Trophoblast cell (in vitro differentiated cells and primary cell): ENCODE measurements around the gene GJC3.
"Not testable (repeated sequence)": the region's sequence is repeated elsewhere in the genome, so short reads cannot be mapped to it uniquely, and the experiment has no call there.

Experiments
- DNase-seq, 2 donors: peaks; one replicate each; pipeline ENCODE4 v3.0.0-alpha.2; 2016
- H2AFZ ChIP-seq: 2 replicates; pipeline ENCODE4 v1.6.1; 2013; ENCODE audit warnings: low read length, moderate library complexity, mild to moderate bottlenecking; ENCODE audit not compliant: insufficient read depth, poor library complexity
- H2AK5ac ChIP-seq: 2 replicates; pipeline ENCODE4 v1.6.1; 2013; ENCODE audit warnings: mild to moderate bottlenecking, low read length
- H2BK120ac ChIP-seq: 2 replicates; pipeline ENCODE4 v1.6.1; 2013; ENCODE audit warnings: low read length, mild to moderate bottlenecking, moderate library complexity; ENCODE audit not compliant: insufficient read depth, poor library complexity
- H2BK12ac ChIP-seq: 2 replicates; pipeline ENCODE4 v1.6.1; 2013; ENCODE audit warnings: mild to moderate bottlenecking, low read length, moderate library complexity
- H2BK5ac ChIP-seq: 2 replicates; pipeline ENCODE4 v1.6.1; 2013; ENCODE audit warnings: low read length, low read depth, moderate library complexity, mild to moderate bottlenecking; ENCODE audit not compliant: poor library complexity
- H3K14ac ChIP-seq: 2 replicates; pipeline ENCODE4 v1.6.1; 2013; ENCODE audit warnings: mild to moderate bottlenecking, low read length
- H3K18ac ChIP-seq: 2 replicates; pipeline ENCODE4 v1.6.1; 2013; ENCODE audit warnings: mild to moderate bottlenecking, low read length
- H3K23ac ChIP-seq: 2 replicates; pipeline ENCODE4 v1.6.1; 2013; ENCODE audit warnings: low read length
- H3K27ac ChIP-seq: 2 replicates; pipeline ENCODE4 v1.5.1; 2013; ENCODE audit warnings: low read depth, mild to moderate bottlenecking, inconsistent platforms, low read length, moderate library complexity
- H3K27me3 ChIP-seq: 2 replicates; pipeline ENCODE4 v1.6.1; 2013; ENCODE audit warnings: inconsistent platforms, mild to moderate bottlenecking, low read length, moderate library complexity; ENCODE audit not compliant: insufficient read depth
- H3K36me3 ChIP-seq, 2 experiments: 1 replicate in 1 of 2; 2 replicates in 1 of 2; pipeline ENCODE4 v1.6.1; 2013; ENCODE audit warnings: low read length in 2 of 2, mild to moderate bottlenecking in 2 of 2, moderate library complexity in 1 of 2; ENCODE audit not compliant: insufficient read depth in 2 of 2, control insufficient read depth in 1 of 2
- H3K4ac ChIP-seq: 2 replicates; pipeline ENCODE4 v1.6.1; 2013; ENCODE audit warnings: low read depth, mild to moderate bottlenecking, low read length, moderate library complexity
- H3K4me1 ChIP-seq, 2 experiments: 1 replicate in 1 of 2; 2 replicates in 1 of 2; pipeline ENCODE4 v1.6.1; 2013; ENCODE audit warnings: low read length in 2 of 2, mild to moderate bottlenecking in 2 of 2, moderate library complexity in 1 of 2; ENCODE audit not compliant: insufficient read depth in 2 of 2, control insufficient read depth in 1 of 2
- H3K4me2 ChIP-seq: 2 replicates; pipeline ENCODE4 v1.6.1; 2013; ENCODE audit warnings: inconsistent platforms, mild to moderate bottlenecking, low read length, moderate library complexity
- H3K4me3 ChIP-seq: 2 replicates; pipeline ENCODE4 v1.5.1; 2013; ENCODE audit warnings: mild to moderate bottlenecking, low read depth, low read length, inconsistent platforms
- H3K79me1 ChIP-seq: one replicate; pipeline ENCODE4 v1.6.1; 2013; ENCODE audit warnings: low read length
- H3K79me2 ChIP-seq: 2 replicates; pipeline ENCODE4 v1.6.1; 2013; ENCODE audit warnings: low read length, mild to moderate bottlenecking; ENCODE audit not compliant: control insufficient read depth, insufficient read depth, poor library complexity
- H3K9ac ChIP-seq: 2 replicates; pipeline ENCODE4 v1.6.1; 2013; ENCODE audit warnings: mild to moderate bottlenecking, low read length
- H3K9me3 ChIP-seq: 2 replicates; pipeline ENCODE4 v1.6.1; 2013; ENCODE audit warnings: low read depth, mild to moderate bottlenecking, control low read depth, inconsistent platforms, low read length; ENCODE audit not compliant: insufficient read depth
- H4K12ac ChIP-seq: 2 replicates; pipeline ENCODE4 v1.6.1; 2013; ENCODE audit warnings: low read depth, mild to moderate bottlenecking, low read length, moderate library complexity
- H4K8ac ChIP-seq: 2 replicates; pipeline ENCODE4 v1.6.1; 2013; ENCODE audit warnings: low read depth, mild to moderate bottlenecking, low read length, moderate library complexity
- H4K91ac ChIP-seq: one replicate; pipeline ENCODE4 v1.6.1; 2013; ENCODE audit warnings: low read depth, mild to moderate bottlenecking, low read length, moderate library complexity
- WGBS: extraction: QIAGEN DNeasy Blood & Tissue Kit; methylation state at CpG from one replicate; pipeline ENCODE4 v1.1.7; 2013; ENCODE audit warnings: missing lambda C conversion rate; ENCODE audit not compliant: insufficient read length, insufficient coverage; ENCODE audit errors: extremely low coverage; 5-methylcytosine and 5-hydroxymethylcytosine counted together

The GJC3 gene

DNA sequence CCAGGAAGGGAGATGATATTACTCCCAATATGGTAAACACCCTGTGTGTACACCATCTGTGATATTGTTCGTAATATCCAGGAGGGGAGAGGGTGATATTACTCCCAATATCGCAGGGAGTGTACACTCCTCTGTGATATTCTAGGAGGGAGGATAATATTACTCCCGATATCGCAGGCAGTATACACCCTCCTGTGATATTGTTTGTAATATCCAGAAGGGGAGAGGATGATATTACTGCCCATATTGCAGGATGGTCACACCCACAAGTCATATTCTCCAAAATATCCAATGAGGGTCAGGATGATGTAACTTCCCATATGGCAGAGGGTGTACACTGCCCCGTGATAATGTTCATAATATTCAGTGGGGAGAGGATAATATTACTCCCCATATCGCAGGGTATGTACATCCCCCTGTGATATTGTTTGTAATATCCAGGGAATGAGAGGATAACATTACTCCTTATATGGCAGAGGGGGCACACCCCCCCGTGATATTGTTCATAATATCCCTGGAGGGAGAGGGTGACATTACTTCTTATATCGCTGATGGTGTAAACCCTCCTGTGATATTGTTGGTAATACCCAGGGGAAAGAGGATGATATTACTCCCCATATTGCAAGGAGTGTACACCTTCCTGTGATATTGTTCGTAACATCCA lies 29.3 kb upstream of the GJC3 start:
- Histone ChIP-seq H3K14ac (no peak overlapping the region), H3K4me2 (no peak overlapping the region), H3K9me3 (no peaks in the 10 kb centered on the region), H2AFZ (no peak overlapping the region), H3K4me3 (no peak overlapping the region), H4K8ac (no peak overlapping the region), H3K18ac (no peak overlapping the region), H3K79me1 (no peaks in the 10 kb centered on the region), H4K91ac (no peak overlapping the region), H3K36me3 (no peaks in the 10 kb centered on the region), H2BK5ac (no peak overlapping the region), H3K4me1 (no peaks in the 10 kb centered on the region), H3K4ac (no peak overlapping the region), H3K27ac (no peak overlapping the region), H3K79me2 (no peaks in the 10 kb centered on the region), H3K9ac (no peak overlapping the region), H2AK5ac (no peak overlapping the region), H2BK12ac (no peak overlapping the region), H2BK120ac (no peak overlapping the region), H3K23ac (no peak overlapping the region), H4K12ac (no peak overlapping the region), H3K27me3 (no peaks in the 10 kb centered on the region)
- no CpG with 5 or more reads among the region's 9 CpGs for WGBS
- DNase-seq: no peak

DNA sequence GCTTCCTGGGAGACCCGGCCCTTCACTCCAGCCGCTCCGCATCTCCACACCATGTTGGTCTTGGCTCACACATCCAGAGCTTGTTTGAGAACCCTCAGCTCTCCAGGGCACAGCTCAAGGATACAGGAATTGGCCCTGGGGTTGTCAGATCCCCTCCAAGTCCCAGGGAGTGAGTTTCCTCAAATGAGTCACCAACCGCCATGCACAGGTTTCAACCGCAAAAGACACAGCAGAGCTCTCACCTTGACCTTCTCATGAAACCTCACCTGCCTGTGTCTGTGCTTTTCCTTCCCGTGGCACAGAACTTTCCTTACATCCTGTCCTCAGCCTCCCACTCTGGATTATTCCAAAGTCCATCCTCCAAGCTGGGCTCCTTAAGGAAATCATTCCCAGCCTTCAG lies 25.8 kb upstream of the GJC3 start:
- Histone ChIP-seq H3K9me3 (peaks cover 7% of the 10 kb centered on the region), H3K36me3 (no peaks in the 10 kb centered on the region), H4K8ac (no peak overlapping the region), H3K4me3 (no peak overlapping the region), H3K9ac (no peak overlapping the region), H3K23ac (no peak overlapping the region), H2BK120ac (no peak overlapping the region), H3K79me1 (no peaks in the 10 kb centered on the region), H4K91ac (no peak overlapping the region), H3K4me2 (no peak overlapping the region), H2AK5ac (no peak overlapping the region), H2AFZ (no peak overlapping the region), H4K12ac (no peak overlapping the region), H2BK12ac (no peak overlapping the region), H3K4ac (no peak overlapping the region), H3K27ac (no peak overlapping the region), H3K79me2 (no peaks in the 10 kb centered on the region), H3K14ac (no peak overlapping the region), H3K27me3 (no peaks in the 10 kb centered on the region), H3K4me1 (no peaks in the 10 kb centered on the region), H2BK5ac (no peak overlapping the region), H3K18ac (no peak overlapping the region)
- DNase-seq: no peak
- no CpG with 5 or more reads among the region's 6 CpGs for WGBS

DNA sequence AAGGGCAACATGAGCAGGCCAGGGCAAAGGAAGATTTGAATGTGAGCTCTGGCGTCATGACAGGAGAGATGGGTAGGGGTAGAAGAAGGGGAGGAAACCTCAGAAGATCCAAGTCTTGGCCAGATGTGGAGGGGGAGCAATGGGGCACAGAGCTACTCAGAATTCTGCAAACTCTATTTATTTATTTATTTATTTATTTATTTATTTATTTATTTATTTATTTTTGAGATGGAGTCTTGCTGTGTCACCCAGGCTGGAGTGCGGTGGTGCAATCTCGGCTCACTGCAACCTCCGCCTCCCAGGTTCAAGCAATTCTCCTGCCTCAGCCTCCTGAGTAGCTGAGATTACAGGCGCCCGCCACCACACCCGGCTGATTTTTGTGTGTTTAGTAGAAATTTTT lies 25.2 kb upstream of the GJC3 start:
- WGBS: no CpG with 5 or more reads among the region's 7 CpGs
- H3K4me2 ChIP-seq, H3K4ac ChIP-seq, H3K18ac ChIP-seq, H3K27me3 ChIP-seq, H2BK12ac ChIP-seq, H2BK5ac ChIP-seq, H3K23ac ChIP-seq, DNase-seq, H4K8ac ChIP-seq, H3K4me1 ChIP-seq, H3K79me1 ChIP-seq, H3K9me3 ChIP-seq, H4K12ac ChIP-seq, H2AK5ac ChIP-seq, H2AFZ ChIP-seq, H3K36me3 ChIP-seq, H3K4me3 ChIP-seq, H3K79me2 ChIP-seq, H4K91ac ChIP-seq, H3K27ac ChIP-seq, H3K14ac ChIP-seq, H2BK120ac ChIP-seq, H3K9ac ChIP-seq: not testable (repeated sequence)

DNA sequence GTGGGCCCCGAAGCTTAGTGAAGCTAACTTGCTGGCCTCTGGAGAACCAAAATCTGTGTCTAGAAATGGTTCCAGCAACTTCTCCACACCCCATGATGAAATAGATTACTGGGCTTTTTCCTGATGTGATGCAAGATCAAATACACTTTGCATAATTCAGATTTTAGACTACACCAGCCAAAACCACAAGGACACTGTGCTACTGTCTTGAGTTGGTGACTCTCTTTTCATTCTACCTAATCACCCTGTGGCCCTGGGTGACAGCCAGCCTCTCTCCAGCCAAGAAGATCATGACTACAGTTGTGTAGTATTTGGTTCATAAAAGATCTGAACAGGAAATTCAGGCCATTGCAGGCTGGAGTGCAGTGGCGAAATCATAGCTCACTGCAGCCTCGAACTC lies 24.2 kb upstream of the GJC3 start:
- Histone ChIP-seq H3K18ac (no peak overlapping the region), H2AK5ac (no peak overlapping the region), H2BK5ac (no peak overlapping the region), H3K4ac (no peak overlapping the region), H3K27ac (no peak overlapping the region), H2AFZ (no peak overlapping the region), H3K14ac (no peak overlapping the region), H3K79me2 (no peaks in the 10 kb centered on the region), H3K9me3 (peaks cover 8% of the 10 kb centered on the region), H3K4me1 (no peaks in the 10 kb centered on the region), H3K4me2 (no peak overlapping the region), H3K27me3 (no peaks in the 10 kb centered on the region), H4K12ac (no peak overlapping the region), H3K36me3 (no peaks in the 10 kb centered on the region), H2BK120ac (no peak overlapping the region), H3K9ac (no peak overlapping the region), H3K23ac (no peak overlapping the region), H3K79me1 (no peaks in the 10 kb centered on the region), H3K4me3 (no peak overlapping the region), H2BK12ac (no peak overlapping the region), H4K91ac (no peak overlapping the region), H4K8ac (no peak overlapping the region)
- no CpG with 5 or more reads among the region's 3 CpGs for WGBS
- no peak for DNase-seq
